ENCODE results near the gene GNG12.

The GNG12 gene

DNA sequence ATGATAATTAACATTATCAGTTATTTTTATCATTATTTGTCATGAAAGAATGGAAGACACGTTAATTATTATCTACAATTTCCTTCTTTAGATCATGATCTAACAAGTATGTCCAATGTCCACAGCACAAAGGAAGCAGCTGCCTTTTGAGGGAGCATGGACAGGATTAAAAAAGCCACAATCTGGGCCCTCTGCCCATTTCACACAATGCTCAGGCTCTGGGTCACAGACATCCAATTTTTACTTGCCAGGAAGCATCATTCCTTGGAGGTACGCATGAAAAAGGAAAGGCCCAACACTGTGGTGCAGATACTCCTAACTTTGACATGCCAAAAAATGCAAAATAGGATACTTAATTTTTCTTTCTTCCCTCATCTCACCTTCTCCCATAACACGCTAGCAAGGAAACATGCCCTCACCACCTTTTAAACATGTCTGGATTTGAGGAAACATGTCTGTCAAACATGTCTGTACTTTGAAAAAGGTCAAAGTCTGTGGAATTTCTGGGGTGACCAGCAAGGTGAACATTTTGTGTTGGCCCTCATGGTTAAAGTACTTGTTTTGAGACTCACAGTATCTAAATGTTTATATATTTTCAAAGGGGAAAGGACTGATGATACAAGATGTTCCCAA, 108.2 kb downstream of the GNG12 start:
- peak in 1 of 2 experiments; percentile 7 for DNase-seq

DNA sequence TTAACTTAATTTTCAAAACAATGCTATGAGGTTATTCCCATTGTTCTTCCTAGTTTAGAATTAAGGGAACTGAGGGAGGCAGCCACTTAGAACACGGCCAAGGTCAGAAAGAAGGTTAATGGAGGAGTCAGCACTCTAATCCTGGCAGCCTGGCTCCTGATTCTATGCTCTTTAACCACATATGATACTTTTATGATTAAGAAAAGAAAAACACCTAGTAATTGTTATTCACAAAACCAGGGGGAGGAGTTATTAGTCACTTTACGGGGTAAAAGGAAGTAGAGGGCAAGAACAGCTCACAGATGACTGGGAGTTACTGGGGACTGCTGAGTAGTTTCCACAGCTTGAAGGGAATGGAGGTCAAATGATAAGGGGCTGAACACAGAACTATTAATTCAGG, 109.6 kb downstream of the GNG12 start:
- DNase-seq, result no peak

GRCh38 chr1:67723126-67723525, 110.1 kb downstream of the GNG12 start:
- no peak for DNase-seq

- no peak for DNase-seq
Measured at GRCh38 chr1:67722292-67722944, 110.8 kb downstream of the GNG12 start.

GRCh38 chr1:67721650-67722291, 111.5 kb downstream of the GNG12 start:
- no peak for DNase-seq

- DNase-seq, result no peak
Measured at GRCh38 chr1:67721112-67721511, 112.2 kb downstream of the GNG12 start.

DNA sequence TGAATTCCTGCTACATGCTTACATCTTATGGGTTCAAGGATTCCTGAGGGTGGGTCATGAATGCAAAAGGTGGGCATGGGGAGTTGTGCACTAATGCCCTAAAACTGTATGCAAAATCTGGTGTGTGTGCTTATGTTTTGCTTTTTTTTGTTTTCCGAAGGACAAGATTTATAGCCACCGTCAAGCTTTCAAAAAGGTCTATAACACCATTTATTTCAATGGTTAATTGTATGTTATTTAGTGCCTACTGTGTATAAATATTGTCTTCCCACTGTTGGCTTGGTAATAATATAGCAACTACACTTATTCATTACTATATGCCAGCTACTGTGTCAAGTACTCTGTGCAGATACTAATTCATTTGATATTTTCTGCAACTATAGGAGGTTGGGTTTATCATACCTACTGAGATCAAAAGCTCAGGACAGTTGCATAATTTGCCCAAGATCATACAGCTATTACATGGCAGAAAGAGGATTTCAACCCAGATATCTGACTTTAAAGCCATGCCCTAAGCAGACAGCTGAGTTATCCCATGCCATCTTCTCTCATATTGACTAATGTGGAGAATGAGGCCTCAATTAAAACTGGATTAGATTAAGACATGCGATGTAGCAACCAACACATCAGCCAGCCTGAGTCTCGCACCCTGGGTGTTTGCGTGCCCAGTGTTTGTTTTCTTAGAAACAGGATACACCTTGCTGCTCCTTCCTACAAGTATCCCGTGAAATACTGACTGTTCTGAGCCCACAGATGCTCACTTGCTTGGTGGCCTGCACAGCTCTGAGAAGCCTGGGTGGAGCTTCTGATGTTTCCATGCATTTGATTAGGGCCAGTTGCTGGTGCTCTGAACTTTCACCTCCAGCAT, 113.7 kb downstream of the GNG12 start:
- DNase-seq, result no peak

DNA sequence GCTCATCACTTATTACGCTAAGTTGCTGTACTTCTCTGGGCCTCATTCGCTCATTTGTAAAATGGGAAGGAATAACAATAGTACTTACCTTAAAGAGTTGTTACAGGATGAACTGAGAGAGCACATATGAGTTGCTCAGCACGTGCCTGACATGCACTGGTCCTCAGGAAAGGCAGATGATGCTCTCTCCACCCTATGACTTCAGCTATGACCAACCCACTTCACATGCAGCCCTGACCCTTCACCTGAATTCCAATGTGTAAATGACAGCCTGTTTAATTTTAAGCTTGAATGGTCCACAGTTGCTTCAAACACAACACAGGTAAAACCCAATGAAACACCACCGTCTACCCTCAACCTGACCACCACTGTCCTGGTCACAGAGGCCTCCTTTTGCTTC, 115.4 kb downstream of the GNG12 start:
- no peak for DNase-seq

DNA sequence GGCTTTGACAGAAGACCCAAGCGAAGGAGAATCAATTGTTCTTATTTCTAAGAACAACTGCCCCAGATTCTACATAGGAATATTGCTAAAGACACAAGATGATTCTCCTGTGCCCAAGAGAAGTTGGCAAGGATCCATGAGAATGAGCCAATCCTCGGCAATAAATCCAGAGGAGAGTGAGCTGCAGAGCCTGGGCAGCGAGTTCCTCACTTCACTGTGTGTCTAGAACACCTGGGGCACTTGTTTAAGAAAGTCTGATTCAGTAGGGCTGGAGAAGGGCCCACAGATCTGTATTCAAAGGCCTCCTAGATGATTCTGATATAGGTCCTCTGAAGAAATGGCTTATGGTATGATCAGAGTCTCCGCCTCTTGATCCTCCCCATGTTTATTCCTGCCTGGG, 116.5 kb downstream of the GNG12 start:
- DNase-seq, result peak in 1 of 2 experiments; percentile 76

DNA sequence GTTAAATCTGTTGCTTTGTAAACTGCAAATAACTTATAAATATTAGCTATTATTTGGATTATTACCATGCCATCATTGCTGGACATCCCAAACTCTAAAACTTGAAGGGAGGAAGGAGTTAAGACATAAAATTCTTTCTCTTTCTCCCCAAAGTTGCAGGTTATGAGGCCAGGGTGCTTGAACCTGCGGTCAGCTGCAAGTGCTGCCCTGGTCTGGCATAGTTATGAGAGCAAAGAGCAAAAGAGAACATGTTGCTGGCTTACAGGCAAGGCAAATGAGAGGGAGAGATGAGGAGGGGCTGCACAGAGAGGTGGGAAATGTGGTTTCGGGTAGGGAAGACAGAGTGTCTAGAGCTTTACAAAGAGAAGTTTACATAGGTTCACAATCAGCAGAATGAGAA, 117.4 kb downstream of the GNG12 start:
- no peak for DNase-seq

DNA sequence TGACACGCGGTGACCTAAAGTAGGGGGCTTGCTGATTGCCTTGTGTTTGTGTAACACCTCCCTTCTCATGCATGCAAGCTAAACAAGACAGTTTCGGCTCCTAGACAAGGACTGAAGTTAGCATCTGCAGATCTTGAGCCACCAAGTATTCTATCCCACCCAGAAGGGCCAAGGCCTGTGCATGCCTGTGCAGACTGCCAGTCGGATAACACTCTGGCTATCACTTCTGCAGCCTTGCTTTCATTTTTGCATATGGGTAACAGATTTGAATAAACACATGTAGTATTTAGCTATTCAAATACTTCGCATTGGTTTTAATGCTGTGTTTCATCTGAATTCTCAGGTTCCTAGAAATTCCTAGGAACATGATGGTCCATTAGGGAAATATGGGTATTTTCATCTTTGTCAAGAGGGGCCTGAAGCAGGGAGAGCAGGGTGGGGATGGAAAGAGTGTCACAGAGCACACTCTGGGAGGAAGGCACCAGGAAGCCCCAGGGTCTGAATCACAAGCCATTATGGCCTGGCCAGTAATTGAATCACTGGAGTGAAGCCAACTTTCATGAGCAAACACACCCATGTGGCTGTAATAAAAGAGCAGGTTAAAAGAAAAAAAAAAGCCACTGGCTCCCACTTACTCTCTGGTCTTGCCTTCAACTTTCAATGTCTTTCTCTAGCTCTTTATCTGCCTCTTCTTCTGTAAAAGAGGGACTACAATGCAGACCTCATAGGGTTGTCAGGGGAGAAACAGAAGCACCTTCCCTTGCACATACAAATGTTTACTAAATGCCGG, 120.0 kb downstream of the GNG12 start:
- DNase-seq, result peak in 1 of 2 experiments; percentile 61

GRCh38 chr1:67711855-67712212, 121.4 kb downstream of the GNG12 start:
- DNase-seq, result no peak

- no peak for DNase-seq
Measured at GRCh38 chr1:67711158-67711854, 122.0 kb downstream of the GNG12 start.

DNA sequence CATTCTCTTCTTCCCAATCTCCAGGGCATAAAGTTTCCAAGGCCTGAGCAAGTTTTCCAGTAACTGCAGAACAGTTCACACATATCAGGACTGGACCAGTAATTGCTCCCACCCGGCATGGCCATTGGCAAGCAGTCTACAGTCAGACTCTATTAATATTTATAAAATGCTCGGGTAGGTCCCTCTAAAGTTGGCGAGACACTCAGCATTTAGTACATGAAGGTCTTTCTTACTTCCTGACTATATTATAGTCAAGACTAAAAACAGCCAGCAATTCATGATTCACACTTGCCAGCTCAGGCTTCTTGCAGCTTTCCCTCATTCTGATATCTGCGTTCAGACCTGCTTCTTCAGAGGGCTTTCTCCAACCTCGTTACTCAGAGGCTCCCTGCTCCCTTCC, 122.8 kb downstream of the GNG12 start:
- DNase-seq, result no peak

DNA sequence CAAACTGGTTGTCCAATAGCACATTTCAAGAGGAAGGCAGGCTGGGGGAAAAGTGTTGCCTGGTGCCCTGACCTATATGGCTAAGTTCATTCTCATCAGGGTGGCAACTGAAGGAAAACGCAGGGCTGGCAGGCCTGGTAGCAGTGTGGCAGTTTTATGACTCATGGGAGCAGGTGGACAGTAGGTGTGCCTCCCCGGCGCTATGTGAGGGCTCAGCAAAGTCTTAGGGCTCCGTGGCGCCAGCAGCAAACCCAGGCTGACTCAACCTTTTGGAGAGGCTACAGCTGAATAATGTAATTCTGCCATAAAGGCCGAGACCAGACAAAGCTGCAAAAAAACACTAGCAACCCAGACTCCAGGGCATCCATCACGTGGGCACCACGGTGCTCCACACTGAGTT, 124.7 kb downstream of the GNG12 start:
- no peak for DNase-seq

- peak in 1 of 2 experiments; percentile 44 for DNase-seq
Measured at GRCh38 chr1:67705735-67706453, 127.4 kb downstream of the GNG12 start.

GRCh38 chr1:67704351-67704750, 128.9 kb downstream of the GNG12 start:
- DNase-seq, result no peak

- no peak for DNase-seq
Measured at GRCh38 chr1:67701876-67702275, 131.4 kb downstream of the GNG12 start.

GRCh38 chr1:67700692-67701410, 132.4 kb downstream of the GNG12 start:
- DNase-seq, result no peak

GRCh38 chr1:67700220-67700619, 133.0 kb downstream of the GNG12 start:
- no peak for DNase-seq

DNA sequence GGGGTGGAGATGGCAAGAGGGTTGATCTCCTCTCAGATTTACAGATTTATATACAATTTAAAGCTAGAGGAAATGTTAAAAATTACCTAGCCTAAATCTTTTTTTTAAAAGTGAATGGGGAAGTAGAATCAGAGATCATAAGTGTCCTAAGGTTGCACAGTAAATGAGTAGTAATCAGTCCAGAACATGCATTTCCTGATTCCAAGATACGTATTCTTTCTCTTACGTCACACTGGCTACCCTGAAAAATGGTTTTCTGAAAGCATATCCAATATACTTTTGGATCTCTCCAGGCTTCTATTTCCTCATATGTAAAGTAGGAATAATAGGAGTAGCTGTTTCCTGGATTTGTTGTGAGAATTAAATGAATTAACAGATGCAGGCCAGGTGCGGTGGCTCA, 136.6 kb downstream of the GNG12 start:
- DNase-seq, result no peak
